ENCODE data around the gene TAF6.

TAF6 gene

GRCh38 chr7:100065452-100066186 is 53.5 kb downstream of the TAF6 start:
- DNase-seq (ENCODE audit: low read depth): peak; percentile 67

- no peak for DNase-seq (ENCODE audit: low read depth)
These were observed 55.0 kb downstream of the TAF6 start for GRCh38 chr7:100064162-100064561.

DNA sequence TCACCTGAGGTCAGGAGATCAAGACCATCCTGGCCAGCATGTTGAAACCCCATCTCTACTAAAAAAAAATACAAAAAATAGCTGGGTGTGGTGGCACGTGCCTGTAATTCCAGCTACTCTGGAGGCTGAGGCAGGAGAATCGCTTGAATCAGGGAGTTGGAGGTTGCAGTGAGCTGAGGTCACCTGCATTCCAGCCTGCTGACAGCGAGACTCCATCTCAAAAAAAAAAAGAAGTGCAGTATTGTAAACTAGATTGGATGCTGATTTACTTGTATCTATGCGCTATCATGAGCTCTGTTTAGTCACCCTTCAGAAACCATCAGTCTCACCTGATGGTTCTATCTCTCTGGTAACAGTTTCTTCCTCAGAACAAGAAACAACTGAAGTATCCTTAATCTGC is 55.8 kb downstream of the TAF6 start:
- no peak for DNase-seq (ENCODE audit: low read depth)

DNA sequence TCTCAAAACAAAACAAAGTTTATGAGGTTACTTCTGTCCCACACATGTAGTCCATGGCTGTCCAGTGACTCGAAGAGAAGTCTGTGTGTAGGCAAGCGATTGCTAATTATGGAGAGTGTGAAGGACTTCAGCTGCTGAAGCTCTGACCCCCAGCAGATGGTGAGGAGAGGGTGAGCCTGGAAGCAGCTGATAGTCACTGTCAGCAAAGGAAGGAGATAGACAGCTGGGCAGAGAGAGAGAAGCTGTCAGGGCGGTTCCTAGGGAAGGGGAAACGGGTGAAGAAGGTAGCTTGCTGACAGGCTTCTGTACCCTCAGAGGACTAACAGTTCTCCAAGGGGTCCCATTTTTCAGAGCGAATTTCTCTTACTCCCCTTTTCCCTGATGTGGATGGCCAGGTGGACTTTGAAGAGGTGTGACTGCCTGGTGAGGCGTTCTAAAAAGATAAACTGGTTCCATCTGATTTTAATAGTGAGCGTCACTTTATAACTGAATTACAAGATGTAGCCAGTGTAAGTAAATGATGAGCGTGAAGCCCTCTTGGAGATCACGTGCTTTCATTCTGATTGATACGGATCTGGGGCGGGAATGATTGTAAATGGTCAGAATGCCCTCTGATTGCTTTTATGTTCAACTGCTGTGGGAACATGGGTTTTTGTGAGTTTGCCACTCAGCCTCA is 57.5 kb downstream of the TAF6 start:
- no peak for DNase-seq (ENCODE audit: low read depth)

DNA sequence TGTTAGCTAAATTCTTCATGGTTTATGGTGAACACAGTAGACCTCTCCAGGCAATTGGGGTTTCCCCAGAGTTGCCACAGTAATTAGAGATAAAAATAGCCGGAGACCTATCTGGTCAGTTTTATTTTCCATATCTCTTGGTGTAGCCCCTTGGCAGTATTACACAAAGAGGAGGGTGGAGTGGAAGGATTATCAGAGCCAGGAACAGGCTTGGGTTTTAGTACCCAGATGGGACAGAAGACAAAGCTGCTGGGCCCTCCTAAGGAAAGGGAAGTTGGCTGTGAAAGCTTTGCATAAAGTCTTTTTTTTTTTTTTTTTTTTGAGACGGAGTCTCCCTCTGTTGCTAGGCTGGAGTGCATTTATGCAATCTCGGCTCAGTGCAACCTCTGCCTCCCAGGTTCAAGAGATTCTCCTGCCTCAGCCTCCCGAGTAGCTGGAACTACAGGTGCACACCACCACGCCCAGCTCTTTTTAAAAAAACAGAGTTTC is 59.9 kb downstream of the TAF6 start:
- DNase-seq (ENCODE audit: low read depth): no peak
